ENCODE measurements around the gene PGA3. TPM values are rescaled to one million over a fixed set of nuclear protein-coding genes. Genes with fewer than 3 reads are reported as not detected.

The PGA3 gene
- total and polyA plus RNA-seq, 10 donors, result 0.33 to 2.6 (median 0.61) TPM; not detected in 3

Other genes with a start within 250 kb of the PGA3 start
- 10 to 100 TPM; 13.4 to 47.6 (median 31.4) TPM for gene CD6, start 231.8 kb upstream of the PGA3 start, total RNA-seq
- 10 to 100 TPM; 10.9 to 21.8 (median 20.3) TPM for gene CD6, start 231.8 kb upstream of the PGA3 start, polyA plus RNA-seq
- gene CD5, start 101.0 kb upstream of the PGA3 start, total RNA-seq, result 10 to 100 TPM in 6 of 7 donors, 1 to 10 TPM in 1; 9.2 to 27.4 (median 18.3) TPM
- 1 to 10 TPM; 2.7 to 6.3 (median 4.9) TPM for gene CD5, start 101.0 kb upstream of the PGA3 start, polyA plus RNA-seq
- 10 to 100 TPM; 15.7 to 32.3 (median 23.5) TPM for gene VPS37C, start 42.1 kb upstream of the PGA3 start, total RNA-seq
- 10 to 100 TPM in 1 of 3 donors, 1 to 10 TPM in 2; 6.1 to 15.9 (median 8.9) TPM for gene VPS37C, start 42.1 kb upstream of the PGA3 start, polyA plus RNA-seq
- 10 to 100 TPM in 1 of 7 donors, 1 to 10 TPM in 5, not detected in 1; 1.2 to 12.2 (median 2.3) TPM for gene PGA4, start 18.8 kb downstream of the PGA3 start, total RNA-seq
- 1 to 10 TPM in 1 of 3 donors, under 1 TPM in 2; 0.36 to 1.6 (median 0.93) TPM for gene PGA4, start 18.8 kb downstream of the PGA3 start, polyA plus RNA-seq
- 1 to 10 TPM in 5 of 7 donors, under 1 TPM in 1, not detected in 1; 0.42 to 3.3 (median 1.7) TPM for gene PGA5, start 37.7 kb downstream of the PGA3 start, total RNA-seq
- under 1 TPM; 0.06 to 0.51 (median 0.46) TPM for gene PGA5, start 37.7 kb downstream of the PGA3 start, polyA plus RNA-seq
- 1 to 10 TPM in 4 of 7 donors, under 1 TPM in 3; 0.23 to 3.2 (median 1.2) TPM for gene VWCE, start 91.8 kb downstream of the PGA3 start, total RNA-seq
- gene VWCE, start 91.8 kb downstream of the PGA3 start, polyA plus RNA-seq, result 1 to 10 TPM in 2 of 3 donors, under 1 TPM in 1; 0.80 to 1.6 (median 1.2) TPM
- 100 to 1,000 TPM; 118 to 157 (median 151) TPM for gene DDB1, start 129.6 kb downstream of the PGA3 start, total RNA-seq
- 10 to 100 TPM; 68.7 to 94.7 (median 83.4) TPM for gene DDB1, start 129.6 kb downstream of the PGA3 start, polyA plus RNA-seq
- gene TKFC, start 129.7 kb downstream of the PGA3 start, total RNA-seq, result 10 to 100 TPM; 33.1 to 61.5 (median 36.4) TPM
- 10 to 100 TPM; 30.6 to 45.3 (median 31.3) TPM for gene TKFC, start 129.7 kb downstream of the PGA3 start, polyA plus RNA-seq
- gene CYB561A3, start 158.4 kb downstream of the PGA3 start, total RNA-seq, result 100 to 1,000 TPM in 4 of 7 donors, 10 to 100 TPM in 3; 82.5 to 138 (median 126) TPM
- 10 to 100 TPM; 62.1 to 79.6 (median 64.6) TPM for gene CYB561A3, start 158.4 kb downstream of the PGA3 start, polyA plus RNA-seq
- gene TMEM138, start 158.9 kb downstream of the PGA3 start, total RNA-seq, result 10 to 100 TPM; 26.8 to 52.4 (median 39.0) TPM
- 10 to 100 TPM; 42.3 to 53.9 (median 49.2) TPM for gene TMEM138, start 158.9 kb downstream of the PGA3 start, polyA plus RNA-seq
- 10 to 100 TPM; 10.5 to 26.0 (median 17.1) TPM for gene TMEM216, start 189.1 kb downstream of the PGA3 start, total RNA-seq
- gene TMEM216, start 189.1 kb downstream of the PGA3 start, polyA plus RNA-seq, result 10 to 100 TPM; 20.7 to 24.6 (median 20.7) TPM
- gene CPSF7, start 226.5 kb downstream of the PGA3 start, total RNA-seq, result 10 to 100 TPM; 60.3 to 94.3 (median 85.5) TPM
- 10 to 100 TPM; 30.0 to 44.6 (median 35.3) TPM for gene CPSF7, start 226.5 kb downstream of the PGA3 start, polyA plus RNA-seq
- gene SDHAF2, start 226.6 kb downstream of the PGA3 start, total RNA-seq, result 10 to 100 TPM; 39.8 to 74.2 (median 50.0) TPM
- 10 to 100 TPM; 50.4 to 73.0 (median 56.8) TPM for gene SDHAF2, start 226.6 kb downstream of the PGA3 start, polyA plus RNA-seq

Data from spleen (tissue), 10 donors.